ENCODE data around the gene CCDC150.

- TF ChIP-seq CTCF (IDR thresholded peaks at IDR 0.05; ENCODE audit: low read depth, low read length) (no peak), POLR2A (IDR thresholded peaks at IDR 0.05; ENCODE audit: extremely low read depth, insufficient read length) (no peak), MAX (IDR thresholded peaks at IDR 0.05; ENCODE audit: low read depth, low read length) (no peak), MYC (IDR thresholded peaks at IDR 0.05; ENCODE audit: low read depth, low read length) (no peak)
Measured at GRCh38 chr2:196659844-196660243, 20.3 kb downstream of the CCDC150 start.
